Stomach smooth muscle (tissue), 2 donors: ENCODE results near the gene ANXA4.

Experiments
- H3K27ac ChIP-seq: one replicate; pipeline ENCODE4 v1.7.0; 2013; ENCODE audit warnings: mild to moderate bottlenecking, low read length, inconsistent platforms
- H3K27me3 ChIP-seq, 2 donors: one replicate each; pipeline ENCODE4 v1.7.0; 2013; ENCODE audit warnings: low read length in 2 of 2; ENCODE audit not compliant: insufficient read depth in 2 of 2, control insufficient read depth in 1 of 2
- H3K36me3 ChIP-seq, 2 donors: one replicate each; pipeline ENCODE4 v1.7.0; 2013; ENCODE audit warnings: low read length in 2 of 2; ENCODE audit not compliant: control insufficient read depth in 2 of 2, insufficient read depth in 2 of 2
- H3K4me1 ChIP-seq: one replicate; pipeline ENCODE4 v1.7.0; 2013; ENCODE audit warnings: low read length; ENCODE audit not compliant: control insufficient read depth, insufficient read depth
- H3K4me3 ChIP-seq, 2 donors: one replicate each; pipeline ENCODE4 v1.7.0; 2013; ENCODE audit warnings: low read length in 2 of 2
- H3K9ac ChIP-seq, 2 donors: one replicate each; pipeline ENCODE4 v1.7.0; 2013; ENCODE audit warnings: low read length in 2 of 2, mild to moderate bottlenecking in 1 of 2
- H3K9me3 ChIP-seq, 2 donors: one replicate each; pipeline ENCODE4 v1.7.0; 2013; ENCODE audit warnings: low read length in 2 of 2; ENCODE audit not compliant: control insufficient read depth in 2 of 2
- donor health status: healthy.
- donor health status: Pancreatic carcinoma.

ANXA4 gene

DNA sequence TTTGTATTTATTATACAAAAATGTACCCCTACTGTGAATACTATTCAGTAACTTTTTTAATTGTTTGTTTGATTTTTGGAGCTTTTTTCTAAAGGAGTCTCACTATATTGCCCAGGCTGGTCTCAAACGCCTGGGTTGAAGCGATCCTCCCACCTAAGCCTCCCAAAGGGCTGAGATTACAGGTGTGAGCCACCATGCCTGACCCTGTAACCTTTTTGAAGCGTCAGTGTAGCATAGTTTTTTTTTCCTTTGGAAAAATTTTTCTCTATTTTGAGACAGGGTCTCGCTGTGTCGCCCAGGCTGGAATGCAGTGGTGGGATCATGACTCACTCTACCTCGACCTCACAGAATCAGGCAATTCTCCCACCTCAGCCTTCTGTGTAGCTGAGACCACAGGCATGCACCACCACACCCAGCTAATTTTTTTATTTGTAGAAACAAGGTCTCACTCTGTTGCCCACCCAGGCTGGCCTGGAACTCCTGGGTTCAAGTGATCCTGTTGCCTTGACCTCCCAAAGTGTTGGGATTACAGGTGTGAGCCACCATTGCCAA lies 89.5 kb downstream of the ANXA4 start:
- H3K4me3 ChIP-seq: no peak overlapping the region
- H3K27me3 ChIP-seq: no peaks in the 10 kb centered on the region
- no peak overlapping the region for H3K9ac ChIP-seq
- H3K36me3 ChIP-seq: no peaks in the 10 kb centered on the region
- H3K9me3 ChIP-seq: no peaks in the 10 kb centered on the region
- H3K27ac ChIP-seq: no peak overlapping the region
- H3K4me1 ChIP-seq: peaks cover 20% of the 10 kb centered on the region

DNA sequence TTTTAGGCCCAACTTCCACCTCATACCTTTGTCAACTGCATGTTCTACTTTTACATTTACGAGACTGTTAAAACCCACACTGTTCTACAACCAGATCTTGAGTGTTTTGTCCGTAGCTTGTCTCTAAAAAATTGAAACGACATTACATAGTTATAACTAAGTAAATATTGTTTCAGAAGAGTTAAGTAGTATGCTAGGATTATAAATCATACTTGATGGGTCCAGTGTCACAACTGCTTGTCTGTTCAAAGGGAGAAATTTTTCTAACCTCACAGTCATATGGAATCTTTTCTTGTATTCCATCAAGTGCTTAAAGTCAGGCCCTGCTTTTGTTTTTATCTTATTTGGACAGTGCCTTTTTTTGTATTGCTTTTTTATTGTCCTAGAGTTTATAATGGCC lies 91.8 kb downstream of the ANXA4 start:
- peaks cover 17% of the 10 kb centered on the region for H3K4me1 ChIP-seq
- H3K4me3 ChIP-seq: no peak overlapping the region

DNA sequence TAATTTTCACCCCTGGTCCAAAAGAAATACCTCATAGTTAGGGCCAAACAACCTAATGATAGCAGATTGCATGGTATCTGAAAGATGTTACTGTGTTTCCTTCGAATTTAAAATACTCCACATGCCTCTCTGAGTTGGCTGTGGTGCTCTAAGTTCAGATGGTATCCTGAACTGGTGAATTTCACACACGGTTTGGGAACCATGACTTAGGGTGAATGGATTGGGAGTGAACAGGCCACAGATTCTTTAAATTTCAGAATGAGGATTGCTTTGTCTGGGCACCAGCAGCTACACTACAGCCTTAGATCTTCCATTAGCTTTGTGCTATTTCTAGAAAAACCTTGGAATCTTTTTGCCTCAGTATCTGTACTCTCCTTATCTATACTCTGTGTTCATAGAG lies 93.7 kb downstream of the ANXA4 start:
- Histone ChIP-seq H3K9me3 (no peaks in the 10 kb centered on the region), H3K36me3 (no peaks in the 10 kb centered on the region), H3K27me3 (no peaks in the 10 kb centered on the region), H3K9ac (no peak overlapping the region), H3K27ac (no peak overlapping the region), H3K4me1 (peaks cover 11% of the 10 kb centered on the region), H3K4me3 (no peak overlapping the region)

More for the DNA sequence above, 91.8 kb downstream of the ANXA4 start:
- H3K36me3 ChIP-seq: no peaks in the 10 kb centered on the region
- H3K27me3 ChIP-seq: no peaks in the 10 kb centered on the region
- H3K9me3 ChIP-seq: no peaks in the 10 kb centered on the region
- no peak overlapping the region for H3K9ac ChIP-seq
- no peak overlapping the region for H3K27ac ChIP-seq

DNA sequence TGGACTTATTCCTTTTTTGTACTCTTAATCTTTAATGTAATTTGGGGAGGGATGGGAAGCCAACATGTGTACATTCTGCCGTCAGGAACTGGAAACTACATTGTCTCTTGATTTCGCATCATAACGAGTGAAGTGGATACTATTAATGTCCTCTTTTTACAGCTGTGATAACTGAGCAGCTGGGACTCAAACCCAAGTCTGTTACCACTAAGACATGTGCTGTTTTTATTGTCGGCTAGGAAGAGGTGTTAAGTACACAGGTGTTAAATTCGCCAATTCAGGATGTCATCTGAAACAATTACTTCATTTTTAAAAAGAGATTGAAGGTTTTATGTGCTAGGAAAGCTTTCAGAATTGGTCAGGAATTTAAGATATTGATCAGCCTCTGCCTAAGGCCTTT lies 94.4 kb downstream of the ANXA4 start:
- Histone ChIP-seq H3K27me3 (no peaks in the 10 kb centered on the region), H3K27ac (no peak overlapping the region), H3K36me3 (no peaks in the 10 kb centered on the region), H3K4me3 (no peak overlapping the region), H3K9ac (no peak overlapping the region), H3K9me3 (no peaks in the 10 kb centered on the region), H3K4me1 (peaks cover 5% of the 10 kb centered on the region)

DNA sequence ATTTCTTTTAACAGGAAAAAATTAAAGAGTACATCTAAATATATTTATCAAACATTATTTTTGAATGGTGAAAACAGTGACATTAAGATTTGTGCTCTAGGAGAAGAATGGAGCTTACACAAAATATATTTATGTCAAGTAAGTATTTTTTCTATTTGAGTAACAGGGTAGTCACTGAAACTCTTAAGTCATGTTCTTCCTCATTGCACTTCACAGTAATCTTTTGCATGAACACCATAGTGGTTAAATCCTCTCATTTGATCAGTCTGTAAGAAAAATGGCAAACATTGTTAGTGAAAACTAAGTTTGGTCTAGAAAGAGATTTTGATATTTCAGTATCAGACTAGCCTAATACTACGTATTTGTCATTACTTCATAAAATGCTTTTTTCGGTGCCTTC lies 95.6 kb downstream of the ANXA4 start:
- Histone ChIP-seq H3K4me3 (no peak overlapping the region), H3K36me3 (peaks cover 0 to 4% of the 10 kb centered on the region in 2 donors), H3K27me3 (no peaks in the 10 kb centered on the region), H3K27ac (no peak overlapping the region), H3K9ac (no peak overlapping the region), H3K9me3 (no peaks in the 10 kb centered on the region), H3K4me1 (no peaks in the 10 kb centered on the region)

DNA sequence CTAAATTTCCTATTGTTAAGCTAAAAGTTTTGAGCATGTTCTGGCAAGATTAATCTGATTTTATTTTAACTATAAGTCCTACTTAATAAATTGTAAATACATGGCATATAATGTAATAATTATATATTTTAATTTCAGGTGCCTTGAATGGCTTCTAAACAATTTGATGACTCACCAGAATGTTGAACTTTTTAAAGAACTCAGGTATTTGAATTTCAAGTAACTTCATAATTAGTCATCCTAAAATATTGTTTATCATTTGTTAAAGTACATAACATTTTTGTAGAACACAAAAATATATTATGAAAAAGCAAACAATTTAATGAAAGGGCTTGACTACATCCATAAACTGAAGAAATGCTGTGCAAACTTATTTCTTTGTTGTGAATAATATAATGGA lies 102.1 kb downstream of the ANXA4 start:
- Histone ChIP-seq H3K9ac (no peak overlapping the region), H3K27ac (no peak overlapping the region), H3K27me3 (no peaks in the 10 kb centered on the region), H3K36me3 (peaks cover 10 to 11% of the 10 kb centered on the region in 2 donors), H3K4me3 (no peak overlapping the region), H3K9me3 (no peaks in the 10 kb centered on the region), H3K4me1 (no peaks in the 10 kb centered on the region)

DNA sequence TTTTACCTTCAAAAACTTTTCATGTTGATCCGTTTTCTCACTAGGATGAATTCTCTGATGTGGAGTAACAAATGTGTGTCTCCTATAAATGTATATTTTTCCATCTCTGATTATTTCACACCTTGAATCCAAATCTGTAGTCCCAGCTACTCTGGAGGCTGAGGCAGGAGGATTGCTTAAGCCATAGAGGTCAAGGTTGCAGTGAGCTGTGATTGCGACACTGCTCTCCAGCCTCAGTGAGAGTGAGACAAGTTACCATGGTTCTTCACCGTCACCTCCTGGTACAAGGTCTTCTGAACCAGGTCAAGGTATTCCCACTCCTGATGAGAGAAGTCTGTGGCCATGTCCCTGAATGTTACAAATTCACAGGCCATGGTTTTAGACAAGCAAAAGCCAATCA lies 102.6 kb downstream of the ANXA4 start:
- H3K9ac ChIP-seq: no peak overlapping the region
- peaks cover 10 to 11% of the 10 kb centered on the region in 2 donors for H3K36me3 ChIP-seq
- H3K4me1 ChIP-seq: no peaks in the 10 kb centered on the region
- H3K27me3 ChIP-seq: no peaks in the 10 kb centered on the region
- H3K4me3 ChIP-seq: no peak overlapping the region
- H3K9me3 ChIP-seq: no peaks in the 10 kb centered on the region
- H3K27ac ChIP-seq: no peak overlapping the region

DNA sequence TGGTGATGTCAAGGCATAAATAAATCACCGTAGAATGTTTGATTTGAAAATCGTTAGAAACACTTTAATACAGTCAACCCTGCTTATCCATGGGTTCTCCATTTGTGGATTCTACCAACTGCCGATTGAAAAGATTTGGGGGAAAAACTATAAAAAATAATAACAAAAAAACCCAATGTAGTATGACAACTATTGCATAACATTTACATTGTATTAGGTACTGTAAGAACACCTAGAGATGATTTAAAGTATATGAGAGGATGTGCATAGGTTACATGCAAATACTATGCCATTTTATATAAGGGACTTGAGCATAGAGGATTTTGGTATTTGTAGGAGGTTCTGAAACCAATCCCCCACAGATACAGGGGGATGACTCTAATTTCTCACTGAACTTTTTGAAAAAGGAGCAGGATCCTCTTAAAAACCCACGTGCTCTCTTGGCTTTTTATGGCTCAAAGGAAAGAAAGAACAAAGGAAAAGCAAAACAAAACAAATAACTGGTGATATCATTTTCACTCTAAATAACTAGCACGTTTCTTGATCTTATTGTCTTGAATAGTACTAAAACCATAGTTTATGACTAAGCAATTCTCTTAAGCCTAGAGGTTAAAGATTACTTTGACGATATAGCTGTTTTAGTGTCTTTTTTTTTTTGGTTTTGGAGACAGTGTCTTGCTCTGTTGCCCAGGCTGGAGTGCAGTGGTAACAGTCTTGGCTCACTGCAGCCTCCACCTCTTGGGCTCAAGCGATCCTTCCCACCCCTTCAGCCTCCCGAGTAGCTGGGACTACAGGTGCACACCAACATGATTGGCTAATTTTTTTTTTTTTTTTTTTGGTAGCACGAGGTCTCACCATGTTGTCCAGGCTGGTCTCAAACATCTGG lies 104.5 kb downstream of the ANXA4 start:
- peaks cover 10 to 13% of the 10 kb centered on the region in 2 donors for H3K36me3 ChIP-seq
- H3K27me3 ChIP-seq: no peaks in the 10 kb centered on the region
- H3K27ac ChIP-seq: no peak overlapping the region
- H3K4me3 ChIP-seq: no peak overlapping the region
- H3K4me1 ChIP-seq: no peaks in the 10 kb centered on the region
- no peaks in the 10 kb centered on the region for H3K9me3 ChIP-seq
- H3K9ac ChIP-seq: no peak overlapping the region

DNA sequence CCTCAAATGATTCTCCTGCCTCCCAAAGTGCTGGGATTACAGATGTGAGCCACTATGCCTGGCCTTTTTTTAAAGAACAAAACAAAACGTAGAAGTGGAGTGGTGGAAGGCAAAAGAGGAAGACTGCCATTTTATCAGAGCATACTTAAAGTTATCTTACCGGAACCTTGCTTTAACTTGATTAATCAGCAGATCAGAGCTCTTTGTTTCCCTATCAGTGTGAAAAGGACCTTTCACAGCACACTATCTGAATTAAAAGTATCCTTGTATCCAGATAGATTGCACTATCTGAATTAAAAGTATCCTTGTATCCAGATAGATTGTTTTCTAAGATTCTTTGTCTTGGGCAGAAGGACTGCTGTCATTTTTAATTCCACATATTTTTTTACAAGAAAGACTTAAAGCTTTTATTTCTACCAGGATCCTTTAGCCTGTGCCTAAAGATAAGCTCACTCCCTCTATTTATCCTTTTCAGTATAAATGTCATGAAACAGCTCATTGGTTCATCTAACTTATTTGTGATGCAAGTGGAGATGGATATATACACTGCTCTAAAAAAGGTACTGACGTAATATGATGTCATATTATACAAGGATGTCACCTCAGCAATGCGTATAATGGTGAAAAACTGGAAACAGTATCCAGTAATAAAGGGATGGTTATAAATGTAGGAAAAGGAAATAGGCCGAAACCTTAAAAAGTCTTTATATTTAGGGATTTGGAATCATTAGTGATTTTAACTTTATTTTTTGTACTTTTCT lies 105.3 kb downstream of the ANXA4 start:
- H3K27me3 ChIP-seq: no peaks in the 10 kb centered on the region
- no peak overlapping the region for H3K27ac ChIP-seq
- H3K9ac ChIP-seq: no peak overlapping the region
- H3K9me3 ChIP-seq: no peaks in the 10 kb centered on the region
- no peak overlapping the region for H3K4me3 ChIP-seq
- H3K36me3 ChIP-seq: peaks cover 6 to 13% of the 10 kb centered on the region in 2 donors
- H3K4me1 ChIP-seq: no peaks in the 10 kb centered on the region

DNA sequence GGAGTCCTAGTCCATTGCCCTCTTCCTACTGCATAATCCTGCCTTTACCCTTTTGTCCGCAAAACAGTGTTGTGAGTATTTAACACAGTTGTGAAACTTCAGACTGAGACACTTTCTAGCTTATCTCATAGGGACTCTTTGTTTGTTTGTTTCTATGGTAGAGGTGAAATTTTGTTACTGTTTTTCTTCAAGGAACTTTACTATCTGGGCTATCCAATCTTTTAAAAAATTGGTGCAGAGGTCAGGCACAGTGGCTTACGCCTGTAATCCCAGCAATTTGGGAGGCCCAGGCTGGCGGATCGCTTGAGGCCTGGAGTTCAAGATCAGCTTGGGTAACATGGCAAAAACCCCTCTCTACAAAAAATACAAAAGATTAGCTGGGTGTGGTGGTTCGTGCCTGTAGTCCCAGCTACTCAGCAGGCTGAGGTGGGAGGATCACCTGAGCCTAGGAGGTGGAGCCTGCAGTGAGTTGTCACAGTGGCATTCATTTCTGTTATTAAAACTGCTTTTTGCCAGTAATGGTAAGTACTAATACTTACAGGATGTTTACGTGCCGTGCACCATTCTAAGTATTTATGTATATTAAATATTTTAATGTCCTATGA lies 106.4 kb downstream of the ANXA4 start:
- no peaks in the 10 kb centered on the region for H3K4me1 ChIP-seq
- H3K9ac ChIP-seq: no peak overlapping the region
- H3K27me3 ChIP-seq: no peaks in the 10 kb centered on the region
- H3K4me3 ChIP-seq: no peak overlapping the region
- peaks cover 6 to 13% of the 10 kb centered on the region in 2 donors for H3K36me3 ChIP-seq
- no peaks in the 10 kb centered on the region for H3K9me3 ChIP-seq
- no peak overlapping the region for H3K27ac ChIP-seq
